HT1080 (cell line): Measurements from ENCODE around the gene STK17B. TPM values are rescaled to one million over a fixed set of nuclear protein-coding genes. Genes with fewer than 3 reads are reported as not detected.

Experiments used
- DNase-seq: peaks from one replicate; pipeline ENCODE4 v3.0.0-alpha.2; 2015; ENCODE audit warnings: low read depth
- total RNA-seq: library from RNA; depleted of rRNA; stranded (reverse); fragments of >200 nt; shearing (Covaris generic); gene quantifications from 2 replicates; pipeline ENCODE4 v1.2.3, GENCODE V29; 2014

Gene STK17B
- total RNA-seq, 1 experiment from 2014 or later, result 22.1 TPM

- no peak for DNase-seq
Observed at GRCh38 chr2:196184921-196185320, 13.5 kb upstream of the STK17B start.

GRCh38 chr2:196183528-196184231, 12.3 kb upstream of the STK17B start:
- DNase-seq, result no peak

- DNase-seq, result no peak
Observed at GRCh38 chr2:196183172-196183473, 11.7 kb upstream of the STK17B start.

GRCh38 chr2:196182439-196183171, 11.2 kb upstream of the STK17B start:
- no peak for DNase-seq

- no peak for DNase-seq
Observed at GRCh38 chr2:196181484-196181883, 10.1 kb upstream of the STK17B start.

GRCh38 chr2:196177124-196177523, 5.7 kb upstream of the STK17B start:
- no peak for DNase-seq

GRCh38 chr2:196176142-196176738, 4.9 kb upstream of the STK17B start:
- no peak for DNase-seq

- DNase-seq, result no peak
Observed at GRCh38 chr2:196174404-196174803, 3.0 kb upstream of the STK17B start.

GRCh38 chr2:196173505-196173904, 2.1 kb upstream of the STK17B start:
- no peak for DNase-seq

GRCh38 chr2:196172951-196173350, 1.6 kb upstream of the STK17B start:
- no peak for DNase-seq

- peak; percentile 11 for DNase-seq
Observed at GRCh38 chr2:196171946-196172345, 568 bp upstream of the STK17B start.

- DNase-seq, result peak; percentile 53
Observed at GRCh38 chr2:196170606-196171247, 651 bp downstream of the STK17B start.

GRCh38 chr2:196170213-196170605, 1.2 kb downstream of the STK17B start:
- DNase-seq, result peak; percentile 59

GRCh38 chr2:196169516-196169915, 1.9 kb downstream of the STK17B start:
- DNase-seq, result no peak

GRCh38 chr2:196168181-196168580, 3.2 kb downstream of the STK17B start:
- peak; percentile 62 for DNase-seq

- DNase-seq, result no peak
Observed at GRCh38 chr2:196167666-196168065, 3.7 kb downstream of the STK17B start.

- peak; percentile 77 for DNase-seq
Observed at GRCh38 chr2:196166876-196167275, 4.5 kb downstream of the STK17B start.

GRCh38 chr2:196165016-196165415, 6.4 kb downstream of the STK17B start:
- DNase-seq, result no peak

- no peak for DNase-seq
Observed at GRCh38 chr2:196163285-196163684, 8.1 kb downstream of the STK17B start.

- DNase-seq, result no peak
Observed at GRCh38 chr2:196162586-196163175, 8.7 kb downstream of the STK17B start.

GRCh38 chr2:196160946-196161345, 10.4 kb downstream of the STK17B start:
- DNase-seq, result no peak

- DNase-seq, result peak; percentile 95
Observed at GRCh38 chr2:196160101-196160500, 11.3 kb downstream of the STK17B start.
